GM18909 (cell line): ENCODE data around the gene PRIMA1.

ENCODE experiments used
- ATAC-seq: cut with Tn5 transposase; IDR thresholded peaks from one replicate; pipeline ENCODE4 v1.9.1; 2021; ENCODE audit warnings: mild to moderate bottlenecking; ENCODE audit not compliant: unreplicated experiment, poor library complexity

PRIMA1 gene

GRCh38 chr14:93764211-93764659 is 24.1 kb downstream of the PRIMA1 start:
- ATAC-seq, result no peak

DNA sequence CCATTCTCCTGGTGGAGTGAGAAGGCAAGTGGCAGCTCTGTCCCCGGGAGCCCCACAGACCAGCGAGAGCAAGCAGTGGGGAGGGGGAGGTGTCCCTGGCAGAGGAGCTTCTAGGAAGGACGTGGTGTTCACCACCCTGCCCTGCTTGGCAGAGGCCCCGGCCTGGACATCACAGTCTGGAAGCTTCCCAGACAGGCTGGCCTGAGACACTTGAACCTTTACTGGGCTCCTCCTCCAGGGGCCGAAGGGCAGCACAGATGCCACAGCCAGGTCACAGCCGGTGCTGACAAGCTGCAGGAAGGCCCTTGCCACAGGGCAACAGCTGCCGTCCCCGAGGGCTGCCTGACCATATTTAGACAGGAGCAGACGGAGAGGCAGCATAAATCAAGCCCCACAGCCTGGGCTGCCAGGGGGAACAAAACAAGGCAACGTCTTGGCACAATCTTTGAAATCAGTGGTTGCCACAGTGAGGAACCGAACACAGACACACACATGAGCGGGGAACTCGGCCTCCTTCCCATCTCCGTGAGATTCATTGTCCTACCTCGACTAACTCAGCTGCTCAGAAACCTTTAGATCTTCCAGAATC is 28.5 kb downstream of the PRIMA1 start:
- ATAC-seq, result no peak

GRCh38 chr14:93757206-93757605 is 31.1 kb downstream of the PRIMA1 start:
- no peak for ATAC-seq

DNA sequence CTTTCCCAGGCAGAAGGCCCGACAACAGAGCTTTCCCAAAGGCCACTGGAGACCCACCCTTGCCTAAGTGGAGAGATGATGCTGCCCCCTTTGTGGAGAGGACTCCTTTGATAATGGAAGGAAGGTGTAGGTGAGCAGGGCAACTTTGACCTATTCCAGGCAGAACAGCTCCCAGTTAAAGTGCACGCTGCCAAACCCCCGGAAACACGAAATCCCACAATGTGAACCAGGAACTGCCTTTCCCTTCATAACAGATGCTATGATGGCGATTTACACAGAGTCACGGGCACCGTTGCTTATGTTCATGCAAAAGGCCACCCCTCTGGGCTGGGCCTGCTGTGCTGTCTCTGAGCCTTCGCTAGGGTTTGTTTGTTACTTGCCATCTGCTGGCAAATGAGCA is 34.6 kb downstream of the PRIMA1 start:
- no peak for ATAC-seq

GRCh38 chr14:93752980-93753561 is 35.2 kb downstream of the PRIMA1 start:
- ATAC-seq, result no peak

DNA sequence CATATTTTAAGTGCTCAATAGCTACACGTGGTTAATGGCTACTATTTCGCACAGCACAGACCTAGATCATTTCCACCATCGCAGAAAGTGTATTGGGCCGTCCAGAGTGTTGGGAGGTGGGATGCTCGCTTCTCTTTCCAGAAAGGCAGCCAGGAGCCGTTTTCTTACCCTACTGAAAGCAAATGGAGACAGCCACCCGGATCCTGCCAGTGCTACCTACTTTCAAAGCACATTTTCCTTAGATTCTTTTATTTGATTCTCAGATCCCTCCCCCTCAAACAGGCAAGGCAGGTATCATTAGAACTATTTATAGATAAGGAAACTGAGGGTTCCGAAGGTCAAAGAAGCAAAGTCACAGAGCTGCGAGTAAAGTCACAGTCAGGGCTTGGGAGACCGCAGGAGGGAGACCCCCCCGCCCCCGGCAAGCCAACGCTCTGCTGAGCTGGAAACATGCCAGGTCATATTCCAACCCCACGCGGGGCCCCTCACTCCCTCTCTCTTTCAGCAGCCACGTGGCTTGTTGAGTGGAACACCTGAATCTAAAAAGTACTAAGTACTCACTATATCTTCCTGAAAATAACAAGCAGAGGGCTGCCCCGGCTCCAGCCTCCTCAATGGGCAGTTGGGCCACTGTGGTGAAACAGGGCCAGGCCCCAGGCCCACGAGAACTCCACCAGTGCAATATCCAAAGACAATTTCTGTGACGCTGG is 36.2 kb downstream of the PRIMA1 start:
- ATAC-seq, result no peak

- ATAC-seq, result no peak
Observed at GRCh38 chr14:93749076-93749420, 39.2 kb downstream of the PRIMA1 start.

DNA sequence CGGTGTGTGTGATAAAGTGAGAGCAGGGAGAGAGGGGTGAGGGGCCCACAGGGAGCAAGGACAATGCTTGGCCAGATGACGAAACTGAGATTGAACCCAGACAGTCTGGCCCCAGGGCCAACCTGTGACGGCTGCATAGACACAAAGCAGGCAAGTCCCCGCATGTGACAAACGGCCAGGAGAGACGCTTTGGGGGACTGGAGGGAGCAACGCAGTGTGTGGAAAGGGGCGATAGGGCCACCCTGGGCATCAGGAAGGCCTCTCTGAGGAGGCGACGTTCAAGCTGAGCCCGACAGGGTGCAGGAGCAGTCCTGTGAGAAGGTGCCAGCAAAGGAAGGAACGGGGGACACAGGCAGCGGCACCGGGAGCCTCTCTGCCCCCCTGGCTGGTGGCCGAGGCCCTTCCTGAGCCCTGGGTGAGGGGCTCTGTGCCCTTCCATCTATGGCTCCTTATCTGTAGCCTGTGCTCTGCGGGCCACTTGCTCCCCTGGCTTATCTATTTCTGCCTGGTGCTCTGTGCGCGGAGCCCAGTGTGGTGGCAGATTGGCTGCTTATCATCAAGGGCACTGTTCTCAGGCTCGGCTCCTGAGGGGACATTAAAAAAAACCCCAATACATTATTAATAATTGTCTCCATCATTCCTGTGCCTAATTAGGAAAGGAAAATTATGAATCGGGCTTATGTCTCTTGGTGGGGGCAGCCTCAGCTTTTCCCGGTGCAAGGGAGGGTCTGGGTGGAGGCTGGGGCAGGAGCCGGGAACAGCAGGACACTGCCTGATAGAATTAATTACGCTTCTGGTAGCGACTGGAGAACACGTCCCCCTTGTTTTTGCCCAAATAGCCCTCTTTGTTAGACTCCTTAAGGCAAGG is 39.8 kb downstream of the PRIMA1 start:
- no peak for ATAC-seq

- no peak for ATAC-seq
Observed at GRCh38 chr14:93747560-93747959, 40.7 kb downstream of the PRIMA1 start.

DNA sequence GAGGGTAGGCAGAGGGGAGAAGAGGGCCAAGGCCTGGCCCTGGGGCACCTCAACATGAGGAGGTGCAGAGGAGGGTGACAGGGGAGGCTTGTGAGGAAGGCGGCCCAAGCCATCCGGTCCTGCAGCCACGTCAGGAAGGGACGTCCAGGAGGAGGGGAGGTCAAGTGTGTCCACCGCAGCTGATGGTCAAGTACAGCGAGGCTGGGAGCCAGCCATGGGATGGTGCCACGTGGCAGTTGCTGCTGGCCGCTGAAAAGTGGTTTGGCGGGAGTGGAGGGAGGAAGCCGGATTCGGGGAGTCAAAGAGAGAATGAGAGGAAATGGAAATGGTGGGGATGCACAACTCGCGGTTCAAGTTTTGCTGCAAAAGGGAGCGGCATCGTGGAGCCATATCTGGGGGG is 41.2 kb downstream of the PRIMA1 start:
- no peak for ATAC-seq

- no peak for ATAC-seq
Observed at GRCh38 chr14:93745603-93746273, 42.5 kb downstream of the PRIMA1 start.

DNA sequence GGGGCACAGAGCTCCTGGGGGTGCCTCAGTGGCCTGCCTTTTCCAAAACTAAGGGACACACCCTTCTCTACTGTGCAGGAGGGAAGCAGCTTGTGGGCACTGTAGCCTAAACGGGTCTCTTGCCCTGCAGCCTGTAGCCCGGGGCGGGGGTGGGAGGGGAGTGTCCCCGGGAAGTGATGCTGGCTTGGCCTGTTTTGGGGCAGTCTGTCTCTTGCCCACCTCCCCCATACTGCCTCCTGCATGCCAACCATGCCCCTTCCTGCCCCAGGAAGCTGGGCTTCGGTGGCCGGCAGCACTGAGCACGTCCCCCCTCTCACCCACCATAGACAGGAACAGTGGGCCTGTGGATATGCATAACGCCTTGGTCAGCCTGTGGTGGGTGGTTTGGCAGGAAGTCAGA is 43.4 kb downstream of the PRIMA1 start:
- no peak for ATAC-seq

- ATAC-seq, result no peak
Observed at GRCh38 chr14:93744176-93744575, 44.1 kb downstream of the PRIMA1 start.

DNA sequence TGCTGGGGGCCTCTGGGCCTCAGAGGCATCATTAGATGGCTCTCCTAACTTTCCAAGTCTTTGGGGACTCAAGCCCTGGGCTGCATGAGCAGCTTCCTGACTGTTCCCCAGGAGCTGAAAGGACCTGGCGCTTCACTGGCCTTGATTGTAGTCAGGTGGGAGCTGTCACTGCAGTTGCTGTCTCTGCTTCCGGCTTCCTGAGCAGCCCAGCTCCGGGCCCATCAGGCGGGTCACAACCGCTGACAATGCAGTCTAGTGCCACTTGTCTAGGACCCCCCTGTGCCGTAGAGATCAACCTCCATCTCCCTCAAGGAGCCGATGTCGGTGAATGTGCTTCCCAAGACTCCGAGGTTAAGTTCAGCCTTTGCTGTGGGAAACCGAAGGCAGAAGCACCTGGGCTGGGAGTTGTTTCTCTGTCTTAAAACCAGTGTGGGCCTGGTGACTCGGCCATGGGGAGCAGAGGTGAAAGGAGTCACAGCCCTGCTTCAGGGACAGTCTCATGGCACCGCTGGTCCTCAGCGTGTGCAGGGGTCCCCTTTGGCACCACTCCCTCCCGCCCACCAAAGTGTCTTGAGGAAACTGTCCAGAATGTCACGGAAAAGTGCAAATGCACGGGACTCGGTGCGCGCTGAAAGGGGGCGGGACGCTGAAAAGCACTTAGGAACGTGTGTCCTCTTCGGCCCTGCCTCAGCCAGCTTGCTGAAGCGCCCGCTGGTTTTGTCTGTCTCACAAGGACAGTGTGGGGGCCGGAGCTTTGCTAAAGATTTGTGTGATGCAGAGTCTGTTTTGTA is 44.8 kb downstream of the PRIMA1 start:
- ATAC-seq, result no peak

- ATAC-seq, result no peak
Observed at GRCh38 chr14:93742761-93743160, 45.5 kb downstream of the PRIMA1 start.

- ATAC-seq, result no peak
Observed at GRCh38 chr14:93741556-93742230, 46.6 kb downstream of the PRIMA1 start.

GRCh38 chr14:93737634-93738033 is 50.7 kb downstream of the PRIMA1 start:
- no peak for ATAC-seq

- no peak for ATAC-seq
Observed at GRCh38 chr14:93736378-93737014, 51.8 kb downstream of the PRIMA1 start.

GRCh38 chr14:93735206-93735605 is 53.1 kb downstream of the PRIMA1 start:
- no peak for ATAC-seq
